DMS53 treated with DMSO at 0.1 percent for 48 hours (cell line): ENCODE measurements around the gene C1orf35.
A peak's percentile ranks its signal among the peaks of the same experiment; 100 is the strongest.

Source experiments
- DNase-seq: peaks from one replicate; lab custom pipeline; 2025; ENCODE audit not compliant: unreplicated experiment; lab: John Stamatoyannopoulos, UW

Gene C1orf35

GRCh38 chr1:228064296-228064695 is 38.8 kb downstream of the C1orf35 start:
- DNase-seq: no peak

GRCh38 chr1:228063251-228064191 is 39.6 kb downstream of the C1orf35 start:
- DNase-seq: no peak

GRCh38 chr1:228062812-228063211 is 40.3 kb downstream of the C1orf35 start:
- no peak for DNase-seq

GRCh38 chr1:228062085-228062791 is 40.9 kb downstream of the C1orf35 start:
- DNase-seq: no peak

GRCh38 chr1:228061411-228062084 is 41.6 kb downstream of the C1orf35 start:
- DNase-seq: no peak

GRCh38 chr1:228060458-228061190 is 42.5 kb downstream of the C1orf35 start:
- DNase-seq: no peak

- DNase-seq: peak; percentile 94
These were observed 43.3 kb downstream of the C1orf35 start for GRCh38 chr1:228059634-228060457.

- DNase-seq: peak; percentile 67
These were observed 44.0 kb downstream of the C1orf35 start for GRCh38 chr1:228058949-228059633.

GRCh38 chr1:228058172-228058948 is 44.8 kb downstream of the C1orf35 start:
- DNase-seq: no peak
